Effector memory CD8-positive, alpha-beta T cell (primary cell): Measurements from ENCODE around the gene OR1J4.
"Not testable (repeated sequence)": the region's sequence is repeated elsewhere in the genome, so short reads cannot be mapped to it uniquely, and the experiment has no call there.

Experiments
- ATAC-seq: fragments of 150-1000 bp; cut with Tn5 transposase; replicated peaks from 2 replicates; pipeline ENCODE4 v1.10.0; 2021; ENCODE audit warnings: mild to moderate bottlenecking, moderate library complexity
- DNase-seq, 3 experiments: peaks; one replicate each; pipeline ENCODE4 v3.0.0; 2021
- H3K27ac Mint-ChIP-seq, 2 donors: one replicate each; pipeline ENCODE4 v1.8.0; 2022; ENCODE audit warnings: mild to moderate bottlenecking in 2 of 2, mixed read lengths in 2 of 2, moderate library complexity in 2 of 2
- H3K27me3 Mint-ChIP-seq, 2 donors: one replicate each; pipeline ENCODE4 v1.8.0; 2022; ENCODE audit warnings: mixed read lengths in 2 of 2
- H3K36me3 Mint-ChIP-seq: one replicate; pipeline ENCODE4 v1.8.0; 2022; ENCODE audit warnings: mild to moderate bottlenecking, moderate library complexity, mixed read lengths; ENCODE audit not compliant: insufficient read depth
- H3K4me1 Mint-ChIP-seq, 2 donors: one replicate each; pipeline ENCODE4 v1.8.0; 2022; ENCODE audit warnings: low read depth in 2 of 2, mixed read lengths in 2 of 2
- H3K4me3 Mint-ChIP-seq, 2 donors: one replicate each; pipeline ENCODE4 v1.8.0; 2022; ENCODE audit warnings: mild to moderate bottlenecking in 2 of 2, mixed read lengths in 2 of 2, moderate library complexity in 2 of 2
- H3K9me3 Mint-ChIP-seq, 2 donors: one replicate each; pipeline ENCODE4 v1.8.0; 2022; ENCODE audit warnings: mixed read lengths in 2 of 2

The OR1J4 gene

GRCh38 chr9:122536134-122536533 is 17.2 kb downstream of the OR1J4 start:
- no peak for DNase-seq
- no peak for ATAC-seq
- no peak overlapping the region for H3K27ac Mint-ChIP-seq
- no peaks in the 10 kb centered on the region for H3K9me3 Mint-ChIP-seq
- H3K4me1 Mint-ChIP-seq: no peaks in the 10 kb centered on the region
- H3K27me3 Mint-ChIP-seq: peaks cover 40 to 44% of the 10 kb centered on the region in 2 donors
- H3K36me3 Mint-ChIP-seq: no peaks in the 10 kb centered on the region
- H3K4me3 Mint-ChIP-seq: no peak overlapping the region

- H3K4me3 Mint-ChIP-seq, ATAC-seq, H3K27ac Mint-ChIP-seq, H3K4me1 Mint-ChIP-seq, H3K9me3 Mint-ChIP-seq, H3K36me3 Mint-ChIP-seq, DNase-seq: not testable (repeated sequence)
- peaks cover 47 to 50% of the 10 kb centered on the region in 2 donors for H3K27me3 Mint-ChIP-seq
Measured at GRCh38 chr9:122537066-122537465, 18.1 kb downstream of the OR1J4 start.

DNA sequence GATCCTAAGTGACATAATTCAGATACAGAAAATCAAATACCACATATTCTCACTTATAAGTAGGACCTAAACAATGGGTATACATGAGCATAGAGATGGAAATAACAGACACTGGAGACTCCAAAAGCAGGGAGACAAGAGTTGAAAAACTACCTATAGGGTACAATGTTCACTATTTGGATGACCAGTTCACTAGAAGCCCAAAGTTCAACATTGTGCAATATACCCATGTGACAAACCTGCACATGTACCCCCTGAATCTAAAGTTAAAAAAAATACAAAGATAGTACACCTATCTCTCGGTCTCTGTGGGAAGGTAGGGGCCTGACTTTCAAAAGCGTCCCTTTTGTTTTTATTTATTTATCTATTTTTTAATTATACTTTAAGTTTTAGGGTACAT is 19.8 kb downstream of the OR1J4 start:
- H3K36me3 Mint-ChIP-seq: no peaks in the 10 kb centered on the region
- H3K27ac Mint-ChIP-seq: no peak overlapping the region
- peaks cover 36 to 45% of the 10 kb centered on the region in 2 donors for H3K27me3 Mint-ChIP-seq
- no peak overlapping the region for H3K4me3 Mint-ChIP-seq
- DNase-seq: no peak
- no peaks in the 10 kb centered on the region for H3K9me3 Mint-ChIP-seq
- H3K4me1 Mint-ChIP-seq: no peaks in the 10 kb centered on the region
- ATAC-seq: no peak

DNA sequence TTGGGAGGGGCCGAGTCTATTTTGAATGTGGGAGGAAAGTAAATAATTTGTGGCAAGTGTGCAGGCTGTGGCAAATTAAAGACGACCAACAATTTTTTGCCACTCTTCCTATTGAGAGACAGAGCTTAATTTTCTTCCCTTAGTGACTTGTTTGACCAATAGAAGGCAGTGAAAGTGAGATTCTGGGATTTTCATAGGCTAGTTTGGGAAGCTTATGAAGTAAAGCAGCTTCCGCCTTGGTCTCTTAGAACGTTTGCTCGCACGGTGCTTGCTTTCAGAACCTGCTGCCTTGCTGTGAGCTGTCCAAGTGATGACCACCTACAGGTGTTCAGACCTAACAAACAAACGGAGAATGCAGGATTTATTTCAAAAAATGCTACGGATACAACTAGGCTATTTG is 27.3 kb downstream of the OR1J4 start:
- H3K9me3 Mint-ChIP-seq: no peaks in the 10 kb centered on the region
- peaks cover 44 to 58% of the 10 kb centered on the region in 2 donors for H3K27me3 Mint-ChIP-seq
- H3K36me3 Mint-ChIP-seq: no peaks in the 10 kb centered on the region
- H3K4me3 Mint-ChIP-seq: no peak overlapping the region
- no peak for ATAC-seq
- DNase-seq: no peak
- H3K27ac Mint-ChIP-seq: no peak overlapping the region
- H3K4me1 Mint-ChIP-seq: no peaks in the 10 kb centered on the region

DNA sequence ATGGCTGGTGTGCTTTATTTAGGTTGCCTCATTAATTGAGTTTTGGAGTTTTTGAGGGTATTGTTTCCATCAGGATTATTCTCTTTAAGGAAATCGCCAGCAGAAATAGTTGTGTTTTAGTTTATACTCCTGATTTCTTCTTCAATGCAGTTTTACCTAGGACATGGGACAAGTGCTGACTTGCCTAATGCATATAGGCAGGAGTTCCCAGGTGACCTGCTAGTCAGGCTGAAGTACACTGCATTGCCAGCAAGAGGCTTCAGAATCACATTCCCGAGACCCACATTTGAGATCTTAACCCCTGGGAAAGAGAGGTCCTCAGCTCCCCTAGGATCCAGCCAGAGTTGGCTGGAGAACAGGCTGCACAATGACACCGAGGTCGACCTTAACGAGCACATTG is 32.4 kb downstream of the OR1J4 start:
- no peak for DNase-seq
- no peaks in the 10 kb centered on the region for H3K9me3 Mint-ChIP-seq
- H3K4me3 Mint-ChIP-seq: no peak overlapping the region
- H3K36me3 Mint-ChIP-seq: no peaks in the 10 kb centered on the region
- peaks cover 50 to 63% of the 10 kb centered on the region in 2 donors for H3K27me3 Mint-ChIP-seq
- H3K4me1 Mint-ChIP-seq: no peaks in the 10 kb centered on the region
- H3K27ac Mint-ChIP-seq: no peak overlapping the region
- ATAC-seq: no peak

DNA sequence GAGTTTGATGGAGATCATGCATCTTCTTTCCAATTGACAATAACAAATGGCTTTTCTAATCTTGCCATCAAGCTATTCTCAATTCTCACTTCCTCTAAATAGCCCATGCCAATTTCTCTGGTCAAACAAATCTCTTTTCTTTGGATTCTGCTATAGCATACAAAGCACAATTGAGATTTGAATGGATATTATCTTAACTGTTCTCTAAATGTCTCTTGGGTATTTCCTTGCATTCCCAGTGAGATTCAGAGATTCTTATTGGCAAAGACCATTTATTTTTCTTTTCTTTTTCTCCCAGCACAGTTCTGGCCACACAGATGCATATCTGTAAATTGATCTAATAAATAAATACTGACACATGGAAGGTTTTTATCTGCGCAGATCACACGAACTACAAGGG is 33.9 kb downstream of the OR1J4 start, which contains the start of gene OR1N2:
Gene OR1N2, plus strand, starts transcription at position 301 of the 400 bp plus-strand sequence. CDS start 100 bp downstream, outside the sequence.
- no peak within 1 kb of the TSS for H3K27ac Mint-ChIP-seq
- no peaks in the 10 kb centered on the region for H3K4me1 Mint-ChIP-seq
- H3K27me3 Mint-ChIP-seq: peaks cover 49 to 59% of the 10 kb centered on the region in 2 donors
- no peak within 1 kb of the TSS for H3K4me3 Mint-ChIP-seq
- H3K9me3 Mint-ChIP-seq: no peaks in the 10 kb centered on the region
- ATAC-seq (no peak), DNase-seq (no peak)
- no peaks in the 10 kb centered on the region for H3K36me3 Mint-ChIP-seq

DNA sequence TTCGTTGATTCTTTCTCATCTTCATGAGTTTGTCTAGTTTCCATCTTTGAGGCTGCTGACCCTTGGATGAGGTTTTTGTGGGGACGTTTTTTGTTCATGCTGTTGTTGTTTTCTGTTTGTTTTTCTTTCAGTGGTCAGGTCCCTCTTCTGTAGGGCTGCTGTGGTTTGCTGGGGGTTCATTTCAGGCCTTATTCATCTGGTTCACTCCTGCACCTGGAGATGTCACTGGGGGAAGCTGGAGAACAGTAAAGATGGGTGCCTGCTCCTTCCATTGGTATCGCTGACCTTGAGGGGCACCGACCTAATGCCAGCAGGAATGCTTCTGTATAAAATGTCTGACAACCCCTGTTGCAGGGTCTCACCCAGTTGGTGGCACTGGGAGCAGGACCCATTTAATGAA is 42.5 kb downstream of the OR1J4 start:
- Mint-ChIP-seq H3K27ac (no peak overlapping the region), H3K36me3 (no peaks in the 10 kb centered on the region), H3K4me3 (no peak overlapping the region), H3K27me3 (peaks cover 39 to 48% of the 10 kb centered on the region in 2 donors), H3K4me1 (no peaks in the 10 kb centered on the region), H3K9me3 (peaks cover 0 to 6% of the 10 kb centered on the region in 2 donors)
- ATAC-seq (no peak), DNase-seq (no peak)

- ATAC-seq (no peak), DNase-seq (no peak)
- Mint-ChIP-seq H3K4me1 (no peaks in the 10 kb centered on the region), H3K27me3 (peaks cover 39 to 48% of the 10 kb centered on the region in 2 donors), H3K4me3 (no peak overlapping the region), H3K9me3 (peaks cover 0 to 6% of the 10 kb centered on the region in 2 donors), H3K36me3 (no peaks in the 10 kb centered on the region), H3K27ac (no peak overlapping the region)
Measured at GRCh38 chr9:122562134-122562760, 43.3 kb downstream of the OR1J4 start.

DNA sequence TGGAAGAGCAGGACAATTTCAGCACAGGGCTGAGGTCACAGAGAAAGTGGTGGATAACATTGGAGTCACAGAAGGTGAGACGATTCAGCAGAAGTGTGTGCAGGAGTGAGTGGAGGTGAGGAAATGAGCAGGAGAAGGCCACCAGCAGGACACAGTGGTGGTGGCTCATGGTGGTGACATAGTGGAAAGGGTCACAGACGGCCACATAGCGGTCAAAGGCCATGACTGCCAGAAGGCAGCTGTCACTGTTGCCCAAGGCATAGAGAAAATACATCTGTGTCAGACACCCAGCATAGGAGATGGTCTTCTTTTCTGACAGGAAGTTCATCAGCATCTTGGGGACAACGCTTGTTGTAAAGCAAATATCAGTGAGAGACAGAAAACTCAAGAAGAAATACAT is 49.0 kb downstream of the OR1J4 start:
- Mint-ChIP-seq H3K36me3 (no peaks in the 10 kb centered on the region), H3K4me3 (no peak overlapping the region), H3K27ac (no peak overlapping the region), H3K9me3 (peaks cover 0 to 2% of the 10 kb centered on the region in 2 donors), H3K27me3 (peaks cover 27 to 33% of the 10 kb centered on the region in 2 donors), H3K4me1 (no peaks in the 10 kb centered on the region)
- ATAC-seq (no peak), DNase-seq (no peak)
